Stimulated activated naive B cell treated with anti-CD40 and anti-IgM and Interleukin-4, amounts not matched to agents 10 μg/mL and 1 μg/mL and 100 μg/mL, for 72 hours (primary cell): ENCODE data around the gene SUPT3H.

Source experiments
- ATAC-seq, 2 donors: fragments of 150-1000 bp; cut with Tn5 transposase; replicated peaks; 2 replicates each; pipeline ENCODE4 v1.10.0; 2021; ENCODE audit warnings: moderate library complexity in 1 of 2
- DNase-seq: peaks from one replicate; pipeline ENCODE4 v3.0.0; 2021
- H3K27ac Mint-ChIP-seq: one replicate; pipeline ENCODE4 v1.8.0; 2022; ENCODE audit warnings: mild to moderate bottlenecking, mixed read lengths
- H3K27me3 Mint-ChIP-seq, 2 donors: one replicate each; pipeline ENCODE4 v1.8.0; 2022; ENCODE audit warnings: mixed read lengths in 2 of 2
- H3K36me3 Mint-ChIP-seq, 2 donors: one replicate each; pipeline ENCODE4 v1.8.0; 2022; ENCODE audit warnings: mixed read lengths in 2 of 2, mild to moderate bottlenecking in 1 of 2
- H3K4me1 Mint-ChIP-seq, 2 donors: one replicate each; pipeline ENCODE4 v1.8.0; 2022; ENCODE audit warnings: mixed read lengths in 2 of 2, mild to moderate bottlenecking in 1 of 2
- H3K4me3 Mint-ChIP-seq, 2 donors: one replicate each; pipeline ENCODE4 v1.8.0; 2022; ENCODE audit warnings: mild to moderate bottlenecking in 2 of 2, mixed read lengths in 2 of 2, moderate library complexity in 1 of 2
- H3K9me3 Mint-ChIP-seq, 2 donors: one replicate each; pipeline ENCODE4 v1.8.0; 2022; ENCODE audit warnings: mixed read lengths in 2 of 2, mild to moderate bottlenecking in 1 of 2

The SUPT3H gene

DNA sequence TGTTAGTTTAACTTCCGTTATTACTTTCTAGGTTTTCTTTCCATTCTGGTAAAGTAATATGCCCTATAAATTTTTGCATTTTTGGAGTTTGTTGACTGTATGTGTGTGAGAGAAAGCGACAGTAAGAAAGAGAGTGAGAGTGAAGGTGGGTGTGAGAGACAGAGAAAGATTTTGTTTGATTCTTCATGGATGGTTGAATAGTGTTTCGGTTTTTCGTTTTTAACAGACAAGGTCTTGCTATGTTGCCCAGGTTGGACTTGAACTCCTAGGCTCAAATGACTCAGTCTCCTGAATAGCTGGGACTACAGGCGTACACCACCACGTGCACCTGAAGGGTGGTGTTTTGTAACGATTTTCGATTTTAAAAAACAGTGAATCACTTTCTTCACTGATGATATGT is 378.7 kb downstream of the SUPT3H start:
- no peak for ATAC-seq
- Mint-ChIP-seq H3K4me3 (no peak overlapping the region), H3K27ac (no peak overlapping the region), H3K36me3 (peaks cover 0 to 5% of the 10 kb centered on the region in 2 donors), H3K9me3 (no peaks in the 10 kb centered on the region), H3K4me1 (no peaks in the 10 kb centered on the region), H3K27me3 (no peaks in the 10 kb centered on the region)
- no peak for DNase-seq

DNA sequence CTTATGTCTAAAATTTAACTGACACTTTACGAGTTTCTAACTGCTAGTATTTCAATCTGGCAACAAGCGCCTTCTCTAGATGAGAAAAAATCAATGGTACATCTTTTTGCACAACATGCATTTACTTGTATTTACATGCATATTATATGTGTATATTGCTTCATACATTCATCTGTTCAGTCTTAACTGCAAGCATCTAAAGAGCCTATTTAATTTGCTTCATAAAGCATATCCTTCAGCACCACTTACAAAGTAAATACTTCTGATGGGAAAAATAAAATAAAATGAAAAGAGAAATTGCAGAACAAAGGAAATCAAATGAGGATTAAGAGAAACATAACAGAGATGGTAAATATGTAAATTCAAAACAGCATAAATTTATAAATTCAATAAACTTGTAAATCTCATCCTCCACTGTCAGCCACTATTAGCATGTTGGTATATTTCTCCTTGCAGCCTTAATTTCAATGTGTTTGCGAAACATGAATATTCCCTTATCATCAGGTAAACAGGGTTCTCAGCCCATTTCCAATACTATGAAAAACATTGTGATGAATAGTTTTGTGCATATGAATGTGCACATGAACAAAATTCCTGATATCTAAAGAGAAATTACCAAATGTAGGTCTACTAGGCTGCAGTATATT is 382.1 kb downstream of the SUPT3H start:
- no peaks in the 10 kb centered on the region for H3K9me3 Mint-ChIP-seq
- H3K27me3 Mint-ChIP-seq = no peaks in the 10 kb centered on the region
- H3K4me3 Mint-ChIP-seq = no peak overlapping the region
- H3K4me1 Mint-ChIP-seq = no peaks in the 10 kb centered on the region
- DNase-seq (no peak), ATAC-seq (no peak)
- H3K27ac Mint-ChIP-seq = no peak overlapping the region
- H3K36me3 Mint-ChIP-seq = peaks cover 5 to 6% of the 10 kb centered on the region in 2 donors

DNA sequence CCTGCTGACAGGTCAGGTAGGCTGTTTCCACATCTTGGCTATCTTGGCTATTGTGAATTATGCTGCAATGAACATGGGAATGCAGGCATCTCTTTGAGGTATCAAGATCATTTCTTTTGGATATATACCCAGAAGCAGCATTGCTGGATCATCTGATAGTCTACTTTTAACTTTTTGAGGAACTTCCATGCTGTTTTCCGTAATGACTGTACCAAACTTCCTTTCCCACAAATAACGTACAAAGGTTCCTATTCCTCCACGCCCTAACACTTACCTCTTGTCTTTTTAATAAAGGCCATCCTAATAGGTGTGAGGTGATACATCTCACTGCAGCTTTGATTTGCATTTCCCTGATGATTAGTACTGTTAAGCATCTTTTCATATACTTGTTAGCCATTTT is 388.3 kb downstream of the SUPT3H start:
- no peaks in the 10 kb centered on the region for H3K4me1 Mint-ChIP-seq
- peaks cover 6 to 7% of the 10 kb centered on the region in 2 donors for H3K36me3 Mint-ChIP-seq
- H3K27me3 Mint-ChIP-seq = no peaks in the 10 kb centered on the region
- no peak for ATAC-seq
- DNase-seq = no peak
- no peak overlapping the region for H3K4me3 Mint-ChIP-seq
- no peak overlapping the region for H3K27ac Mint-ChIP-seq
- H3K9me3 Mint-ChIP-seq = no peaks in the 10 kb centered on the region

DNA sequence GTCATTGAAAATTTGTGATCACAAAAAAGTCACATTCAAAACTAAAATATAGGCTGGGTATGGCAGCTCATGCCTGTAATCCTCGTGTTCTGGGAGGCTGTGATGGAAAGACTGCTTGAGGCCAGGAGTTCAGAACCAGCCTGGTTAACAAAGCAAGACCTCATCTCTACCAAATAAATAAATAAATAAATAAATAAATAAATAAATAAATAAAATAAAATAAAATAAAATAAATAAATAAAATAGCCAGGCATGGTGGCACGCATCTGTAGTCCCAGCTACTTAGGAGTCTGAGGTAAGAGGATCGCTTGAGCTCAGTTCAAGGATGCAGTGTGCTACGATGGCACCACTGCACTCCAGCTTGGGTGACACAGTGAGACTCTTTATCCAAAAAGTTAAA is 392.7 kb downstream of the SUPT3H start:
- H3K27ac Mint-ChIP-seq = no peak overlapping the region
- no peak for ATAC-seq
- peaks cover 1% of the 10 kb centered on the region in 2 donors for H3K36me3 Mint-ChIP-seq
- no peaks in the 10 kb centered on the region for H3K27me3 Mint-ChIP-seq
- no peaks in the 10 kb centered on the region for H3K9me3 Mint-ChIP-seq
- no peaks in the 10 kb centered on the region for H3K4me1 Mint-ChIP-seq
- no peak for DNase-seq
- H3K4me3 Mint-ChIP-seq = no peak overlapping the region

DNA sequence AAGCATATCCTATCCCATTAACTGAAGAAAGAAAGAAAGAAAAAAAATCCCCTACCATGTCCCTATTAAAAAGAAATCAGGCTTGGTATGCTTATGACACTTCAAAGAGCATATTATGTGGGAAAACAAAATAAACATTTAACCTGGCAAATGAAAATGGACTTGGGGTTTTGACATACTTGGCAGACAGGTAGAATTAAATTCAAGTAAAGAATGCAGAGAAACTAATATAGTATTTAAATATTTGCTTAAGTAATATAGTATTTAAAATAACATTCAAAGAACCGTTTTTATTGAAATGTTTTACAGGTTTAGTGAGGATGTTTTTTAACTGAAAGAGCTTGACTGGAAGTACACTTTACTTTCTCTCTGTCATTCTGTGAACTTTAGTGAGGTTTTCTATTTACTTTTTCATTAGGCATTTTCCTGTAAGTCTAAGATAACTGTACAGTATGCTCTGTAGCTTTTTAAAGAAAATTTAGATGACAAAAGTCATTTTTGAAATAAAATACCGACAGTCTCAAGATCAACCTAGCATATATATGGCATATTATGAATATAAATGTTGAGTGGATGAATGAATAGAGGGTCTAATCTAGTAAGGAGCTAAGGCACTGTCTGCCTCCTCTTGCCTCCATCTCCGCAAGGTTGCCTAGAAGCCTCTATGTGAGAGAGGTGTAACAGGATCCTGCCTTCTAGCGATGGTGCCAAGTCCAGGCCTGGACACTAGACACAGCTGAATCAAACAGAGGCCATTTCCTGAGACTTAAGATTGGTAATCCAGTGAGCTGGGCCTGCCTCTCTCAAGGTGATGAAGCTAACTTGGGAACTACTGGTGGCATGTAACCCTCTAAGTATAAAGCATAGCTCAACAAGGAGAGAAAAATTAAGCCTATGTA is 394.0 kb downstream of the SUPT3H start:
- H3K9me3 Mint-ChIP-seq = no peaks in the 10 kb centered on the region
- no peaks in the 10 kb centered on the region for H3K36me3 Mint-ChIP-seq
- no peak overlapping the region for H3K27ac Mint-ChIP-seq
- H3K27me3 Mint-ChIP-seq = no peaks in the 10 kb centered on the region
- ATAC-seq (no peak), DNase-seq (no peak)
- H3K4me1 Mint-ChIP-seq = no peaks in the 10 kb centered on the region
- no peak overlapping the region for H3K4me3 Mint-ChIP-seq

DNA sequence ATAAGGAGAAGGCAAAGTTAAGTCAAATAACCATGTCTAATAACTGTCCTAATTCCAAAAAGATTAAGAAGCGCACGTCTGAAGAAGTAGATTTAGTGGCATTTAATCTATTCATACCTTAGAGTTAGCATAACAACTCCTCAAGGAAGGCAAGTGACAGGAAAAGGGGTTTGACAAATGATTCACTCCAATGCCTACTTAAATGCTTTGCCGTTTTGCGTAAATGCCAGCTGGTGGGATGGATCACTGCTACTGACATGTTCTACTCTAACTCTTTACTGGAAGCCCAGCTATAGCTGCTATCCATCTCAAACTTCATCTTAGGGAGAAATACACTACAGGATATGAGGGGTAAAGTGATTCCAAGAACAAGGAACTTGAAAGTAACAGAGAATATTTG is 396.9 kb downstream of the SUPT3H start:
- Mint-ChIP-seq H3K27ac (no peak overlapping the region), H3K27me3 (no peaks in the 10 kb centered on the region), H3K36me3 (no peaks in the 10 kb centered on the region), H3K4me1 (peaks cover 4 to 6% of the 10 kb centered on the region in 2 donors), H3K9me3 (no peaks in the 10 kb centered on the region), H3K4me3 (no peak overlapping the region)
- no peak for DNase-seq
- ATAC-seq = no peak

DNA sequence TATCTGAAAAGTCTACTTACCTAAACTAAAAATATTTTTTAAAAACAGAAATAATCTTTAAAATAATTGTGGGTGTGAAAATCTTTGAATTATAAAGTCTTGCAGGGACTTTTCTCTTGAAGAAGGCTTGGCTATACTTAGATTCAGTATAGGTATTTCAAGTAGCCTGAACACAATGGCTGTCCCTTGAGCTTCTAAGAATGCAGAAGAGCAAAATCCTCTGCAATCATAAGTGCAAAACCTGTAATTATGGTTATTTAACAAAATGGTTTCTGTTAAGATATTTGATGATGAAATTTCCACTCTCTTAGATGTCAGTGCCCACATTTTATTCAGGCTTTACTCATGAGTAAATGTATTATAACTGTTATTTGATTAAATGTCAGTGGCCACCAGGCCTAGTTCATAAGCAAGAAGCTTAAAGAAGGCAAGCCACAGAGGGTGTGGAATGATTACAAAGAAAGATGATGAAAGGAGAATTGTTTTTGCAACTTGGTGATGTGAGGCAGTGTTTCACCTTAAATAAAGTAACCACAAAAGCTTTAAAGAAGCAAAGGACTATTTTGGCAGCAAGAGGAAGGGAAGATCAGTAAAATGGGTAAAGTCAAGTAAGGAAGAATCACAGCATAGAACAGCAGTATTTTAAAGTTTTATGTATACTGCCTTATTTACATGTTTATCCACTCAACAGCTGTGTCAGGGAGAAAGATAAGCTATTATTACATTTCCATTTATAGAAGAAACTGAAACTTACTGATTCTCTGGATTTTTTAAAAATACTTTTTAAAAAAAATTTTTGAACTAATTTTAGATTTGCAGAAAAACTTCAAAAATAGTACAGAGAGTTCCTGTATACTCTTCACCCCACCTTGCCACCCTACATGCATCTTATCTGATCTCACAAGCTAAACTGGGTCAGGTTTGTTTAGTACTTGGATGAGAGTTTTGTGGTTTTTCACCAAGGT is 400.8 kb downstream of the SUPT3H start:
- Mint-ChIP-seq H3K27ac (peak overlapping the region; percentile 10), H3K9me3 (peaks cover 7 to 11% of the 10 kb centered on the region in 2 donors), H3K27me3 (no peaks in the 10 kb centered on the region), H3K4me1 (peaks cover 4 to 6% of the 10 kb centered on the region in 2 donors), H3K36me3 (peaks cover 15 to 23% of the 10 kb centered on the region in 2 donors), H3K4me3 (no peak overlapping the region)
- DNase-seq = no peak
- peak; percentile 53 to 54 for ATAC-seq

DNA sequence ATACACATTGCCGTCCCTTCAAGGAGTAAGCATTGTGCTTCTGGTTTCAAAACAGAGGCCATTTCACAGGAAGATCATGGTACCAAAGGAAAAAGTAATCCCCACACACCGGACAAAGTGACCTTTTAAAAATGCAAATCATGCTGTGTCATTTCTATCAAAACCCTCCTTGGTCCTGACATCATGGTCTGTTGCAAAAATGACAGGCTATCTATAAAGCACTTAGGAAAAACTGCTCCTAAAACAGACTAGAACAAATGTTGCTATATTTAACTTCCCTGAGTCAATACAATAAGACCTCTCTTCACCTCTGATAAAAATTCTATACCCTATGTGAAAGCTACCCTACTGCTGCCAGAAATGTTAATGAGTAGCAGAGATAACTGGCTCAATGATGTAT is 403.2 kb downstream of the SUPT3H start:
- peaks cover 24 to 32% of the 10 kb centered on the region in 2 donors for H3K36me3 Mint-ChIP-seq
- H3K27ac Mint-ChIP-seq = no peak overlapping the region
- peaks cover 4 to 6% of the 10 kb centered on the region in 2 donors for H3K4me1 Mint-ChIP-seq
- DNase-seq = no peak
- no peak overlapping the region for H3K4me3 Mint-ChIP-seq
- peaks cover 14 to 15% of the 10 kb centered on the region in 2 donors for H3K9me3 Mint-ChIP-seq
- no peaks in the 10 kb centered on the region for H3K27me3 Mint-ChIP-seq
- ATAC-seq = no peak

DNA sequence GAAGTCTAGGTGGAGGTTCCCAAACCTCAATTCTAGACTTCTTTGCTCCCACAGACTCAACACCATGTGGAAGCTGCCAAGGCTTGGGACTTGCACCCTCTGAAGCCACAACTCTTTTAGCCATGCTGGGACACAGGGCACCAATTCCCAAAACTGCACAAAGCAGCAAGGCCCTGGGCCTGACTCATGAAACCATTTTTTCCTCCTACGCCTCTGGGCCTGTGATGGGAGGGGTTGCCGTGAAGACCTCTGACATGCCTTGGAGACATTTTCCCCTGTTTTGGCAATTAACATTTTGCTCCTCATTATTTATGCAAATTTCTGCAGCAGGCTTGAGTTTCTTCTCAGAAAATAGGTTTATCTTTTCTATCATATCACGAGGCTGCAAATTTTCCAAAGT is 405.0 kb downstream of the SUPT3H start:
- ATAC-seq = no peak
- Mint-ChIP-seq H3K4me1 (peaks cover 4 to 6% of the 10 kb centered on the region in 2 donors), H3K4me3 (no peak overlapping the region)

DNA sequence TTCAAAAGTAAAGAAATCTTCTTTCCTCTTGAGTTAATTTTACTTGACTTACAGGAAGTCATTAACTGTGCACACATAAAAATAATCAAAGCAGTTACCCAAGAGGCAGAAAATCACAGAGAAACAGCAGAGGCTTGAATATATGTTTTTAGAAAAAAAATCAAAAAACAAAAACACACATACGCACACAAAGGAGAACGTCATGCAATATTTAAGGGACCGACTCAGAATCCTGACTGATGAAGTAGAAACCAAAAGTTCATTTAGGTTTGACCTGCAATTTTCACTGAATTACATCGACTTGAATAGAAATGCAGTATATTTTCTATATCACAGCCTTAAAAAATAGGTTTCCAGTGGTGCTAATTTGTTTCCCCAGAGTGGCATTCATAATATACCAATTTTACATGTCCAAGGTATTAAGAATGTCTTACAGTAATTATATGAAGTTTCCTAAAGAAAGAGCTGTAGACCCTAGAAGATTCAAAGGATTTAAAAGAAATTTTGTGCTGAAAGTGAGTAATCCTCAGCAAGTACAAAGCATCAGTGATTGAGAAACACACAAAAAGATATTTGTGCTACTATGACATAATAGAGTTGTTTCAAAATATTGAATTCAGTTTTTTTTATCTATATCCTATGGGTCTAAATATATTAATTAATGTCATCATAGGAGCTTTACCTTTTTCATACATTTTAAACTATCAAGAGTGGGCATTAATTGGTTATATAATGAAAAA is 408.1 kb downstream of the SUPT3H start:
- no peak for ATAC-seq
- Mint-ChIP-seq H3K27me3 (no peaks in the 10 kb centered on the region), H3K27ac (no peak overlapping the region), H3K9me3 (peaks cover 14 to 15% of the 10 kb centered on the region in 2 donors), H3K4me3 (no peak overlapping the region), H3K4me1 (no peaks in the 10 kb centered on the region), H3K36me3 (peaks cover 24 to 31% of the 10 kb centered on the region in 2 donors)
- DNase-seq = no peak

More for the DNA sequence above, 405.0 kb downstream of the SUPT3H start:
- peaks cover 24 to 32% of the 10 kb centered on the region in 2 donors for H3K36me3 Mint-ChIP-seq
- no peaks in the 10 kb centered on the region for H3K27me3 Mint-ChIP-seq
- peaks cover 14 to 15% of the 10 kb centered on the region in 2 donors for H3K9me3 Mint-ChIP-seq
- H3K27ac Mint-ChIP-seq = no peak overlapping the region
- DNase-seq = no peak

DNA sequence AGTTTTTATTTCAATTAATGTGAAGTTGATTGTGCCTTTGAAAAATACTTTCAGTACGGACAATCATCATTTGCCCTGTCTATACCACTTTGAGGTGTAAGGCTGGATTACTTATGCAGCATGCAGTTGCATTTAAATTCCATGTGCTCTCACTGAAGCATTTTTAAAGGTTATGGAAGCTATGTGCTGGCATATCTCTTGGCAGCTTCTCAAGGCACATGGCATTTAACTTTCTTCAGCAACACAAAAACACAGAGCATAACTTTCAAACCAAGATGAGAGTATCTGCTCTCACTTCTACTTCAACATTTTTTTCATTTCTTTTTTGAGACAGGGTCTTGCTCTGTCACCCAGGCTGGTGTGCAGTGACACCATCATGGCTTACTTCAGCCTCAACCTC is 410.3 kb downstream of the SUPT3H start:
- Mint-ChIP-seq H3K4me1 (no peaks in the 10 kb centered on the region), H3K4me3 (no peak overlapping the region), H3K27me3 (no peaks in the 10 kb centered on the region), H3K36me3 (peaks cover 10 to 12% of the 10 kb centered on the region in 2 donors), H3K27ac (no peak overlapping the region), H3K9me3 (peaks cover 4 to 6% of the 10 kb centered on the region in 2 donors)
- no peak for DNase-seq
- no peak for ATAC-seq

DNA sequence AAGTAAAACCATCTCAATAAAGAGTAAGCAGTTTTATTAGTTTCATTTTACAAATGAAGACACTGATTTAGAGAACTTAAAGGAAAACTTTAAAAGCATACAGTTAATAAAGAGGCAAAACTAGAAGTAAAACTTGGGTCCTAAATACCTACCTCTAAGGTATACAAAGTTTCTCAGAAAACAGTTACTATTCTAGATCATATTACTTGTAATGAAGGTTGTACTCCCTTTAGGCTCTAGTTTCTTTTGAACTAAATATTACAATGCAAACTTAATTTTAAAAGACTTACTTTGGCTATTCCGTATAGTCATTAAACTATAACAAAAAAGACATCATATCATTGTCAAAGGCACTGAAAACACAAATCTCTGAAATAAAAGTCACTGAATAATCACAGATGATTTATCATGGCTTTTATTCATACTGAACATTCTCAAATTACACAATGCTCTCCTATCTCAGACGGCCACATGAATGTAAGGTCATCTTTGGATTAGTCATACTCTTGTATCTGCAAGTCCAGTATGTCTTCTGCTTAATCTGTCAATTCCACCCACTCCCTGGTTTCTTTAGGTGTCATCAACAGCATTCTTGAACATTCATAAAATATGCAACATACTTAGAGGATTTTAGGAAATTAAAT is 411.2 kb downstream of the SUPT3H start:
- peaks cover 1 to 3% of the 10 kb centered on the region in 2 donors for H3K9me3 Mint-ChIP-seq
- no peak for ATAC-seq
- H3K4me3 Mint-ChIP-seq = no peak overlapping the region
- no peaks in the 10 kb centered on the region for H3K27me3 Mint-ChIP-seq
- peaks cover 5% of the 10 kb centered on the region in 2 donors for H3K36me3 Mint-ChIP-seq
- H3K27ac Mint-ChIP-seq = no peak overlapping the region
- no peak for DNase-seq
- H3K4me1 Mint-ChIP-seq = no peaks in the 10 kb centered on the region

DNA sequence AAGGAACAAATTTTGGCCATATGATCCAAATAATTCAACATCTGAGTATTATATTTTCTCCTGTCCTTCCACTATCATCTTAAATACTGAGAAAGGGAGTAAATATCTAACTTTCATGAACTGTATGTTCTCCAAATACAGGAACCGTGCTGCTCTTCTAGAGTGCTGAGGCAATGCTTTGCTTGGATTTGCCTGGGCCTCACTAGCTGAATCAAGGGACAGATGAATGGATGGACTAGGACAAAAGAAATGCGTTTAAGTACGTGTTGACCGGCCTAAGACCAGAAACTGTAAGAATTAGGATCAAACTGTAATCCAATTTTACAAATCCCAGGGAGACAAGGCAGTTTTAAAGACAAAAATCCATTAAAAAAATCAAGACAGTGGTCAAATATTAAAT is 412.0 kb downstream of the SUPT3H start:
- peaks cover 3 to 5% of the 10 kb centered on the region in 2 donors for H3K4me1 Mint-ChIP-seq
- H3K9me3 Mint-ChIP-seq = no peaks in the 10 kb centered on the region
- H3K4me3 Mint-ChIP-seq = no peak overlapping the region
- H3K27ac Mint-ChIP-seq = no peak overlapping the region
- no peaks in the 10 kb centered on the region for H3K27me3 Mint-ChIP-seq
- H3K36me3 Mint-ChIP-seq = peaks cover 2 to 3% of the 10 kb centered on the region in 2 donors
- ATAC-seq (no peak), DNase-seq (no peak)
